WTC11 (cell line): Measurements from ENCODE around the gene FBXO40. TPM values are rescaled to one million over a fixed set of nuclear protein-coding genes. Genes with fewer than 3 reads are reported as not detected.

ENCODE experiments used
- ATAC-seq: fragments of 200-7000 bp; cut with Tn5 transposase; 2 replicates; pipeline ENCODE4 v1.10.0; 2021; ENCODE audit warnings: mild to moderate bottlenecking, moderate library complexity
- CTCF ChIA-PET: fragments of 300-600 bp; sonication (Branson Sonifier 250); formaldehyde crosslinking; loops from one replicate; lab custom pipeline; 2021; ENCODE audit warnings: antibody characterized with exemption; lab: Charles Lee
- POLR2A ChIA-PET: fragments of 350-600 bp; sonication (Branson Sonifier 250); formaldehyde crosslinking; loops from one replicate; lab custom pipeline; 2021; ENCODE audit warnings: antibody characterized with exemption; lab: Charles Lee
- DNase-seq: peaks from one replicate; pipeline ENCODE4 v3.0.0; 2021; ENCODE audit warnings: low spot score
- H3K27ac Mint-ChIP-seq: 2 replicates; pipeline ENCODE4 v1.8.0; 2021; ENCODE audit warnings: mixed read lengths
- H3K27me3 Mint-ChIP-seq: 2 replicates; pipeline ENCODE4 v1.8.0; 2021; ENCODE audit warnings: low read depth, mild to moderate bottlenecking, moderate library complexity, mixed read lengths
- H3K36me3 Mint-ChIP-seq: 2 replicates; pipeline ENCODE4 v1.8.0; 2021; ENCODE audit warnings: mixed read lengths
- H3K4me1 Mint-ChIP-seq: 2 replicates; pipeline ENCODE4 v1.8.0; 2022; ENCODE audit warnings: mixed read lengths
- H3K4me3 Mint-ChIP-seq: 2 replicates; pipeline ENCODE4 v1.8.0; 2021; ENCODE audit warnings: mild to moderate bottlenecking, moderate library complexity, mixed read lengths
- H3K9me3 Mint-ChIP-seq: 2 replicates; pipeline ENCODE4 v1.8.0; 2021; ENCODE audit warnings: mixed read lengths
- AR ChIP-seq: fragments of 250-450 bp; sonication (Bioruptor Pico); IDR thresholded peaks from 2 replicates; pipeline ENCODE4 v1.9.0; 2021; ENCODE audit warnings: mild to moderate bottlenecking
- ARID4B ChIP-seq: sonication (generic); formaldehyde crosslinking; IDR thresholded peaks from 2 replicates; pipeline ENCODE4 v1.8.0; 2023; ENCODE audit warnings: missing genetic modification reagents, mild to moderate bottlenecking, borderline replicate concordance
- ATF3 ChIP-seq: sonication (generic); formaldehyde crosslinking; conservative IDR thresholded peaks from 2 replicates; pipeline ENCODE4 v1.8.1; 2022; ENCODE audit warnings: mild to moderate bottlenecking, missing genetic modification reagents
- E2F1 ChIP-seq: sonication (generic); formaldehyde crosslinking; IDR thresholded peaks from 2 replicates; pipeline ENCODE4 v1.8.0; 2022; ENCODE audit warnings: mild to moderate bottlenecking, missing genetic modification reagents
- FOXK1 ChIP-seq: sonication (generic); formaldehyde crosslinking; IDR thresholded peaks from 2 replicates; pipeline ENCODE4 v1.8.0; 2022; ENCODE audit warnings: mild to moderate bottlenecking, moderate library complexity, missing genetic modification reagents
- KAT7 ChIP-seq: sonication (generic); formaldehyde crosslinking; IDR thresholded peaks from 2 replicates; pipeline ENCODE4 v1.8.1; 2023; ENCODE audit warnings: missing genetic modification reagents, mild to moderate bottlenecking, borderline replicate concordance
- MLX ChIP-seq: sonication (generic); formaldehyde crosslinking; IDR thresholded peaks from 2 replicates; pipeline ENCODE4 v1.8.1; 2023; ENCODE audit warnings: mild to moderate bottlenecking, missing genetic modification reagents, moderate library complexity
- MYBL2 ChIP-seq: sonication (generic); formaldehyde crosslinking; IDR thresholded peaks from 2 replicates; pipeline ENCODE4 v1.8.1; 2023; ENCODE audit warnings: mild to moderate bottlenecking, moderate library complexity, missing genetic modification reagents
- NFE2L1 ChIP-seq: sonication (generic); formaldehyde crosslinking; IDR thresholded peaks from 2 replicates; pipeline ENCODE4 v1.8.1; 2023; ENCODE audit warnings: missing genetic modification reagents
- SMAD3 ChIP-seq: sonication (generic); formaldehyde crosslinking; IDR thresholded peaks from 2 replicates; pipeline ENCODE4 v1.8.0; 2022; ENCODE audit warnings: missing genetic modification reagents, mild to moderate bottlenecking, borderline replicate concordance
- SMAD4 ChIP-seq: sonication (generic); formaldehyde crosslinking; IDR thresholded peaks from 2 replicates; pipeline ENCODE4 v1.8.0; 2022; ENCODE audit warnings: mild to moderate bottlenecking, missing genetic modification reagents
- TEAD1 ChIP-seq: sonication (generic); formaldehyde crosslinking; IDR thresholded peaks from 2 replicates; pipeline ENCODE4 v1.8.0; 2022; ENCODE audit warnings: mild to moderate bottlenecking, missing genetic modification reagents
- TEAD4 ChIP-seq: sonication (generic); formaldehyde crosslinking; IDR thresholded peaks from 2 replicates; pipeline ENCODE4 v1.8.0; 2022; ENCODE audit warnings: mild to moderate bottlenecking, missing genetic modification reagents
- ZNF317 ChIP-seq: sonication (generic); formaldehyde crosslinking; IDR thresholded peaks from 2 replicates; pipeline ENCODE4 v1.8.1; 2023; ENCODE audit warnings: low read depth, mild to moderate bottlenecking, moderate library complexity, missing genetic modification reagents, borderline replicate concordance
- ZNF416 ChIP-seq: fragments of 250-450 bp; sonication (Bioruptor Pico); IDR thresholded peaks from 2 replicates; pipeline ENCODE4 v1.9.0; 2021; ENCODE audit warnings: mild to moderate bottlenecking, inconsistent platforms
- ZNF532 ChIP-seq: fragments of 250-450 bp; sonication (Bioruptor Pico); IDR thresholded peaks from 2 replicates; pipeline ENCODE4 v1.9.0; 2021; ENCODE audit warnings: mild to moderate bottlenecking, borderline replicate concordance
- ZSCAN18 ChIP-seq: fragments of 250-450 bp; sonication (Bioruptor Pico); IDR thresholded peaks from 2 replicates; pipeline ENCODE4 v2.1.2; 2022; ENCODE audit warnings: mild to moderate bottlenecking, moderate library complexity
- total RNA-seq: library from RNA; stranded (reverse); gene quantifications from 3 replicates; pipeline ENCODE4 v1.2.3, GENCODE V29; 2021

The FBXO40 gene
- total RNA-seq, 1 experiment from 2014 or later = 0.04 TPM

- TF ChIP-seq AR (CRISPR knock-in tag) (no peak), ATF3 (CRISPR knock-in tag) (no peak), ZNF416 (CRISPR knock-in tag) (no peak), E2F1 (no peak), NFE2L1 (CRISPR knock-in tag) (no peak), ZNF532 (CRISPR knock-in tag) (no peak), ZNF317 (no peak), FOXK1 (CRISPR knock-in tag) (no peak), ARID4B (no peak), KAT7 (CRISPR knock-in tag) (no peak), SMAD4 (CRISPR knock-in tag) (no peak)
- TF ChIP-seq, all 79 proteins: peak for 0
Measured at GRCh38 chr3:121661376-121661775, 68.2 kb downstream of the FBXO40 start (continued).

GRCh38 chr3:121662742-121663141 is 69.6 kb downstream of the FBXO40 start:
- peaks cover 21% of the 10 kb centered on the region for H3K4me1 Mint-ChIP-seq
- H3K27ac Mint-ChIP-seq = no peak overlapping the region
- H3K36me3 Mint-ChIP-seq = peaks cover 35% of the 10 kb centered on the region
- H3K4me3 Mint-ChIP-seq = no peak overlapping the region
- no peaks in the 10 kb centered on the region for H3K9me3 Mint-ChIP-seq
- ChIA-PET POLR2A (no interaction called here), CTCF (interaction anchor here (0.6 kb wide), 1 partner anchor 109 kb away, joined by 5 read pairs; no protein-coding TSS in a partner anchor)
- DNase-seq = no peak
- H3K27me3 Mint-ChIP-seq = no peaks in the 10 kb centered on the region
- no peak for ATAC-seq
- TF ChIP-seq MLX = no peak
- TF ChIP-seq ZNF532 (CRISPR knock-in tag) = no peak
- no peak for TF ChIP-seq TEAD1 (CRISPR knock-in tag)
- no peak for TF ChIP-seq SMAD3 (CRISPR knock-in tag)
- no peak for TF ChIP-seq TEAD4 (CRISPR knock-in tag)
- no peak for TF ChIP-seq ZSCAN18 (CRISPR knock-in tag)
- TF ChIP-seq MYBL2 (CRISPR knock-in tag) = no peak
